Osteocyte (in vitro differentiated cells): ENCODE measurements around the gene URB2. TPM values are rescaled to one million over a fixed set of nuclear protein-coding genes. Genes with fewer than 3 reads are reported as not detected.

ENCODE experiments used
- DNase-seq: peaks from one replicate; pipeline ENCODE4 v3.0.0; 2021; ENCODE audit warnings: mixed read lengths; ENCODE audit not compliant: unreplicated experiment; ENCODE audit errors: extremely low spot score
- H3K27ac Mint-ChIP-seq: one replicate; pipeline ENCODE4 v1.8.0; 2021; ENCODE audit warnings: mild to moderate bottlenecking, mixed read lengths; ENCODE audit not compliant: unreplicated experiment
- H3K27me3 Mint-ChIP-seq: one replicate; pipeline ENCODE4 v1.8.0; 2021; ENCODE audit warnings: mixed read lengths; ENCODE audit not compliant: unreplicated experiment
- H3K36me3 Mint-ChIP-seq: one replicate; pipeline ENCODE4 v1.8.0; 2021; ENCODE audit warnings: mixed read lengths; ENCODE audit not compliant: unreplicated experiment
- H3K4me1 Mint-ChIP-seq: one replicate; pipeline ENCODE4 v1.8.0; 2021; ENCODE audit warnings: mixed read lengths; ENCODE audit not compliant: unreplicated experiment
- H3K4me3 Mint-ChIP-seq: one replicate; pipeline ENCODE4 v1.8.0; 2021; ENCODE audit warnings: mild to moderate bottlenecking, moderate library complexity, mixed read lengths; ENCODE audit not compliant: unreplicated experiment
- H3K9me3 Mint-ChIP-seq: one replicate; pipeline ENCODE4 v1.8.0; 2021; ENCODE audit warnings: mixed read lengths; ENCODE audit not compliant: unreplicated experiment
- CTCF ChIP-seq: fragments of 200-600 bp; sonication (generic); IDR thresholded peaks from 2 replicates; pipeline ENCODE4 v1.5.0; 2021; ENCODE audit warnings: antibody characterized with exemption, mild to moderate bottlenecking, moderate library complexity
- total RNA-seq: library from RNA; stranded (reverse); gene quantifications from 2 replicates; pipeline ENCODE4 v1.2.1, GENCODE V29; 2021

Gene URB2
- total RNA-seq, 1 donor from 2014 or later = 11.1 TPM

DNA sequence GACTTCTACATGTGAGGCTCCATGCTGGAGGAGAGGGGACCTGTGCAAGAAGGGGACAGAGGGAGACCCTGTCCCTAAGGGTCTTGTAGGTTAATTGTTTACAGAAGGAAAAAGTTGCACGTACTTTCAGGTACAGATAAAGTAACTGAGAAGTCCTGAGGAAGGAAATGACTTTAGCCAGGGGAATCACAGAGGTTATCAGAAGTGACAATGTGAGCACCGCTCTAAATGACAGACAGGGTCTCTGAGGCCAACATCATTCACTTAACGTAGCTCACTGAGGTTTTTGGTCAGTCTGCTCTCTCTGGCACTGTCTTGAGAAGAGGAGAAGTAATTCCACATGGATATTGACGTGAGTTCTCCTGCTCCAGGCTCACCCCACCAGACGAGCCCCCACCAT is 12.1 kb upstream of the URB2 start:
- Mint-ChIP-seq H3K27me3 (no peaks in the 10 kb centered on the region), H3K4me1 (peaks cover under 1% of the 10 kb centered on the region), H3K9me3 (no peaks in the 10 kb centered on the region), H3K27ac (no peak overlapping the region), H3K36me3 (peaks cover 37% of the 10 kb centered on the region), H3K4me3 (no peak overlapping the region)
- DNase-seq = no peak
- no peak for TF ChIP-seq CTCF

GRCh38 chr1:229614701-229615100 is 11.3 kb upstream of the URB2 start:
- peaks cover 31% of the 10 kb centered on the region for H3K36me3 Mint-ChIP-seq
- H3K27me3 Mint-ChIP-seq = no peaks in the 10 kb centered on the region
- no peak for TF ChIP-seq CTCF
- H3K27ac Mint-ChIP-seq = no peak overlapping the region
- H3K4me3 Mint-ChIP-seq = no peak overlapping the region
- H3K9me3 Mint-ChIP-seq = no peaks in the 10 kb centered on the region
- DNase-seq = no peak
- H3K4me1 Mint-ChIP-seq = peaks cover 4% of the 10 kb centered on the region

DNA sequence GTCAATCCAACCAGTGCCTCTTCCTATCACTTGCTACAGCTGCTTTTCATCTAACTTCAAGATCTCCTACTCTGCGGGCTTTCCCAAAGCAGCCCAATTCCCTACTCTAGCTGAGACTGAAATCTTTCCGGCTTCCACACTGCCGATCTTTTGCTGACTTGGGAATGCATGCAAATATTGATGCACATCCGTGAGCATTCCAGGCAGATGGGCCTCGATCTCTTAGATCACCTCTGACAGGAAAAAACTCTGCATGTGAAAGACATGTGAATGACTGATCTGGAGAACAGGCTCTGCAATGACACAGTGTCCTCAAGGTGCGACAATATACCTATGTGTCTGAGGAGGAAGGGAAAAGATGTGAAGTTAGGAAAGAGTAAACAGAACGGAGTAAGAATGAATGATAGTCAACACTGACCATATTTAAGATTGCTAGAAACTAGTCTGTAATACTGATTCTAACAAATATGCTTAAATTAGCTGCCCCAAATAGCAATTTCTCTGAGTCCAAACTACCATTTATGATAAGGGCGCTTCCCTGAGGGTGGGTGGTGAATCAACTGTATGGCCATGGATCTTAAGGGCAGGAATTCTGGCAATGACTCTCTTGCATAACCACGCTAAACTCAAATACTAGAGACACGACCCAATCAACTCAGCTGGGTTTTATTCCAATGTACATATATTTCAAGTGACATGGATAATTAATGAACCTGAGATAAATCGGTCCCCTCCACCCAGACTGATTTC is 8.5 kb upstream of the URB2 start:
- H3K27ac Mint-ChIP-seq = no peak overlapping the region
- no peak for TF ChIP-seq CTCF
- H3K9me3 Mint-ChIP-seq = no peaks in the 10 kb centered on the region
- no peaks in the 10 kb centered on the region for H3K27me3 Mint-ChIP-seq
- H3K4me3 Mint-ChIP-seq = no peak overlapping the region
- peaks cover 8% of the 10 kb centered on the region for H3K36me3 Mint-ChIP-seq
- H3K4me1 Mint-ChIP-seq = peaks cover 14% of the 10 kb centered on the region
- DNase-seq = no peak

DNA sequence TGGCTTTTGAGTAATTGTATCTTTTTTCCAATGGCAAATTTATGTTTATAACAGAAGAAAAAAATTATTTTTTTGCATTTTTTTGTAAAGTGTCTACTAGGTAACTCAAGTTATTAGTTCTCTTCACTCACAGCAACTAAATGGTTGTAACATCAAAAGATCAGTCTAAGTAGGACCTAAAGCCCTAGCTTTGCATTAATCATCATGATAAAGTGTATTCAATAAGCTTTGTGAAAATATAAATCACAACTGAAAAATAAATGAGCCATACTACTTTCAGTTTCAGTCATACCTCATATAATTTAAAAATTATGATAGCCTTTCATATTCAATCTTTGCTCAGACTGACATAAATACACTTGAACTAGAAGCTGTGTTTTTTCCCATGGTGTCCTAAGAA is 7.0 kb upstream of the URB2 start:
- Mint-ChIP-seq H3K4me1 (peaks cover 23% of the 10 kb centered on the region), H3K4me3 (no peak overlapping the region), H3K27ac (no peak overlapping the region), H3K27me3 (no peaks in the 10 kb centered on the region), H3K9me3 (no peaks in the 10 kb centered on the region), H3K36me3 (no peaks in the 10 kb centered on the region)
- no peak for DNase-seq
- no peak for TF ChIP-seq CTCF

DNA sequence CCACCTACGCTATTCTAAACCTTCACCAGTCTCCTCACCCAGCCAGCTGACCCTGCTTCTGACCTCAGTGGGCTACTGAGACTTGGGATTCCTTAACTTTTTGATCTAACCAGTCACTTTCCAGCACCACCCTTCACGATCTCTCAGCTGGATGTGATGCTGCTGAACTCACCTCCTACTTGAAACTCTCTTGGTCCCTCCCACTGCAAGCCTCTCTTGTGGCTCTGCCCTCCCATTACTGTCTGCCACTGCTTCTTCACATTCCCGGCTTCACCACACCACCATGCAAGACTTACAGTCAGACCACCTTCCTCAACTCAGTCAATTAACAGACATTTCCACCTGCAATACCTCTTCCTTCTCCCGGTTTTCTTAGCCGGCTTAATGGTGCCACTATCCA is 6.4 kb upstream of the URB2 start:
- H3K27ac Mint-ChIP-seq = no peak overlapping the region
- no peaks in the 10 kb centered on the region for H3K36me3 Mint-ChIP-seq
- no peak for TF ChIP-seq CTCF
- H3K9me3 Mint-ChIP-seq = no peaks in the 10 kb centered on the region
- no peak overlapping the region for H3K4me3 Mint-ChIP-seq
- H3K4me1 Mint-ChIP-seq = peaks cover 27% of the 10 kb centered on the region
- no peaks in the 10 kb centered on the region for H3K27me3 Mint-ChIP-seq
- DNase-seq = no peak
